Right ventricle myocardium superior (tissue), 1 donor: ENCODE data around the gene PCDHA6. TPM values are rescaled to one million over a fixed set of nuclear protein-coding genes. Genes with fewer than 3 reads are reported as not detected.
"Not testable (repeated sequence)": the region's sequence is repeated elsewhere in the genome, so short reads cannot be mapped to it uniquely, and the experiment has no call there.

Experiments used
- ATAC-seq: fragments of 200-7000 bp; cut with Tn5 transposase; one replicate; pipeline ENCODE4 v1.9.1; 2020; ENCODE audit warnings: mild to moderate bottlenecking; ENCODE audit not compliant: poor library complexity
- DNase-seq: peaks from one replicate; pipeline ENCODE4 v3.0.0-alpha.2; 2020
- intact Hi-C: fragments of 100-400 bp; cut with DNase I; formaldehyde crosslinking; loops from one replicate; pipeline ENCODE4 v1.11.2; 2022
- total RNA-seq: library from RNA; stranded (reverse); fragmentation: NEBNext Ultra II Directional; extraction: Animal tissue kit (Norgen Biotek cat#: 25700); gene quantifications from one replicate; pipeline ENCODE4 v1.2.1, GENCODE V29; 2021
- donor health status: DM: no; HTN: yes; CAD: no; lungs with severe emphysema.

The PCDHA6 gene
- total RNA-seq, 1 donor from 2014 or later: not detected

GRCh38 chr5:140849831-140850634 is 22.3 kb downstream of the PCDHA6 start:
- intact Hi-C loops, DNase-seq, ATAC-seq: not testable (repeated sequence)

- intact Hi-C loops: no loop called here
- no peak for ATAC-seq
- DNase-seq: no peak
These were observed 28.3 kb downstream of the PCDHA6 start, which contains the start of gene PCDHA10 for GRCh38 chr5:140855772-140856674. Gene PCDHA10 (plus strand): TSS chr5:140855897. CDS start chr5:140856049, 152 bp downstream.

GRCh38 chr5:140857177-140857986 is 29.6 kb downstream of the PCDHA6 start:
- intact Hi-C loops: no loop called here
- ATAC-seq (no peak), DNase-seq (no peak)

GRCh38 chr5:140857987-140858240 is 30.2 kb downstream of the PCDHA6 start:
- DNase-seq: no peak
- no peak for ATAC-seq
- intact Hi-C loops: no loop called here

GRCh38 chr5:140862441-140863295 is 34.9 kb downstream of the PCDHA6 start:
- no peak for DNase-seq
- no peak for ATAC-seq
- intact Hi-C loops: no loop called here

GRCh38 chr5:140868721-140869554 is 41.2 kb downstream of the PCDHA6 start, which contains the start of gene PCDHA11:
Gene PCDHA11 (plus strand): TSS chr5:140868957. CDS start chr5:140869104, 147 bp downstream.
- intact Hi-C loops: no loop called here
- ATAC-seq: no peak

GRCh38 chr5:140869555-140869886 is 41.8 kb downstream of the PCDHA6 start:
- ATAC-seq (no peak), DNase-seq (no peak)
- intact Hi-C loops: no loop called here

More at GRCh38 chr5:140868721-140869554, 41.2 kb downstream of the PCDHA6 start, which contains the start of gene PCDHA11:
- no peak for DNase-seq

GRCh38 chr5:140870221-140871201 is 42.8 kb downstream of the PCDHA6 start:
- DNase-seq (no peak), ATAC-seq (no peak)
- intact Hi-C loops: no loop called here

GRCh38 chr5:140875085-140876065 is 47.6 kb downstream of the PCDHA6 start, which contains the start of gene PCDHA12:
Gene PCDHA12 (plus strand): TSS chr5:140875308. CDS start chr5:140875473, 165 bp downstream.
- intact Hi-C loops: no loop called here
- no peak for ATAC-seq
- no peak for DNase-seq

- DNase-seq, ATAC-seq, intact Hi-C loops: not testable (repeated sequence)
These were observed 48.9 kb downstream of the PCDHA6 start for GRCh38 chr5:140876541-140877261.

- ATAC-seq (no peak), DNase-seq (no peak)
- intact Hi-C loops: no loop called here
These were observed 49.5 kb downstream of the PCDHA6 start for GRCh38 chr5:140877262-140877581.
